ENCODE results near the gene CCDC194.
"Not testable (repeated sequence)": the region's sequence is repeated elsewhere in the genome, so short reads cannot be mapped to it uniquely, and the experiment has no call there.

CCDC194 gene

GRCh38 chr19:17365361-17365760 lies 28.6 kb downstream of the CCDC194 start:
- DNase-seq = no peak

- DNase-seq = not testable (repeated sequence)
Observed at GRCh38 chr19:17363852-17364605, 30.0 kb downstream of the CCDC194 start.

- DNase-seq = no peak
Observed at GRCh38 chr19:17359905-17360800, 33.8 kb downstream of the CCDC194 start.

- no peak for DNase-seq
Observed at GRCh38 chr19:17358395-17358794, 35.6 kb downstream of the CCDC194 start.

GRCh38 chr19:17357724-17358123 lies 36.3 kb downstream of the CCDC194 start:
- no peak for DNase-seq

- no peak for DNase-seq
Observed at GRCh38 chr19:17357078-17357666, 36.8 kb downstream of the CCDC194 start.

GRCh38 chr19:17353386-17353785 lies 40.6 kb downstream of the CCDC194 start:
- no peak for DNase-seq

GRCh38 chr19:17352608-17353280 lies 41.3 kb downstream of the CCDC194 start:
- no peak for DNase-seq

GRCh38 chr19:17351815-17352435 lies 42.1 kb downstream of the CCDC194 start:
- DNase-seq = no peak

GRCh38 chr19:17348700-17349099 lies 45.3 kb downstream of the CCDC194 start:
- no peak for DNase-seq

GRCh38 chr19:17347877-17348276 lies 46.1 kb downstream of the CCDC194 start:
- no peak for DNase-seq

GRCh38 chr19:17347361-17347760 lies 46.6 kb downstream of the CCDC194 start:
- DNase-seq = no peak

- peak; percentile 77 for DNase-seq
Observed at GRCh38 chr19:17346109-17346671, 47.8 kb downstream of the CCDC194 start.

GRCh38 chr19:17341845-17342244 lies 52.2 kb downstream of the CCDC194 start:
- no peak for DNase-seq

- DNase-seq = no peak
Observed at GRCh38 chr19:17341386-17341785, 52.6 kb downstream of the CCDC194 start.

- DNase-seq = no peak
Observed at GRCh38 chr19:17340871-17341357, 53.1 kb downstream of the CCDC194 start.

All from kidney glomerular epithelial cell (primary cell).